ENCODE results near the gene TGFB1.

Gene TGFB1

GRCh38 chr19:41339936-41340335 is 13.8 kb downstream of the TGFB1 start:
- DNase-seq: no peak

- no peak for DNase-seq
These were observed 18.3 kb downstream of the TGFB1 start for GRCh38 chr19:41335467-41335866.

GRCh38 chr19:41334793-41335192 is 18.9 kb downstream of the TGFB1 start:
- DNase-seq: no peak

- DNase-seq: no peak
These were observed 21.3 kb downstream of the TGFB1 start for GRCh38 chr19:41332468-41332867.

GRCh38 chr19:41332000-41332399 is 21.7 kb downstream of the TGFB1 start:
- no peak for DNase-seq

- no peak for DNase-seq
These were observed 22.6 kb downstream of the TGFB1 start for GRCh38 chr19:41330946-41331678.

- no peak for DNase-seq
These were observed 23.2 kb downstream of the TGFB1 start for GRCh38 chr19:41330481-41330880.

GRCh38 chr19:41328842-41329225 is 24.9 kb downstream of the TGFB1 start:
- no peak for DNase-seq

- DNase-seq: no peak
These were observed 25.4 kb downstream of the TGFB1 start for GRCh38 chr19:41328157-41328841.

- DNase-seq: peak; percentile 34
These were observed 26.1 kb downstream of the TGFB1 start for GRCh38 chr19:41327576-41328156.

- no peak for DNase-seq
These were observed 26.6 kb downstream of the TGFB1 start for GRCh38 chr19:41327076-41327575.

GRCh38 chr19:41325947-41326706 is 27.6 kb downstream of the TGFB1 start:
- no peak for DNase-seq

GRCh38 chr19:41325640-41325946 is 28.1 kb downstream of the TGFB1 start:
- DNase-seq: no peak

- DNase-seq: no peak
These were observed 28.6 kb downstream of the TGFB1 start for GRCh38 chr19:41324921-41325639.

GRCh38 chr19:41324231-41324702 is 29.5 kb downstream of the TGFB1 start:
- DNase-seq: no peak

GRCh38 chr19:41323430-41324125 is 30.1 kb downstream of the TGFB1 start:
- DNase-seq: no peak

GRCh38 chr19:41323023-41323422 is 30.7 kb downstream of the TGFB1 start:
- DNase-seq: no peak

GRCh38 chr19:41322451-41322850 is 31.3 kb downstream of the TGFB1 start:
- DNase-seq: no peak

GRCh38 chr19:41321600-41322270 is 32.0 kb downstream of the TGFB1 start:
- DNase-seq: no peak

- DNase-seq: no peak
These were observed 32.5 kb downstream of the TGFB1 start for GRCh38 chr19:41321204-41321599.

GRCh38 chr19:41320568-41320967 is 33.2 kb downstream of the TGFB1 start:
- DNase-seq: no peak

GRCh38 chr19:41320185-41320518 is 33.6 kb downstream of the TGFB1 start:
- DNase-seq: no peak
